NCI-H345 (cell line): ENCODE measurements around the gene GDPD4.

ENCODE experiments used
- DNase-seq: peaks from one replicate; lab custom pipeline; 2025; lab: John Stamatoyannopoulos, UW

The GDPD4 gene

DNA sequence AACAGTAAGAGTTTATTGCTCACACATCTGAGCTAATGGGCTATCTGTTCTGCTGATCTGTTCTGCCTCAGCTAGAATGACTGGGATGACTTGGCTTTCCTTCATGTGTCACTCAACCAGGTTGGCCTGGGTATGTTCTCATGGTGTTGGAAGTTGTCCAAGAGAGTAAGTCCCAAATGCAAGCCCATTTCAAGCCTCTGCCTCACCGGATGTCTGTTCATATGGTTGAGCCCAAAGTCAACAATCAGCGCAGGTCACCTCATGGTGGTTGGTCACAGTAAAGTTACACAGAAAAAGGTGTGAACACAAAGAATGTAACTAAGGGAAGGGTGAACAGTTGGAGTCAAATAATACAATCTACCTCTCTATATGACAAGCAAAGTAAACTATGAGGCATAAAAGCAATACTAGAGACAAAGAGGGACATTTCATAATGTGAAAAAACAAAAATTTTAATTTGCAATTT lies 1.9 kb downstream of the GDPD4 start:
- DNase-seq, result peak; percentile 77

DNA sequence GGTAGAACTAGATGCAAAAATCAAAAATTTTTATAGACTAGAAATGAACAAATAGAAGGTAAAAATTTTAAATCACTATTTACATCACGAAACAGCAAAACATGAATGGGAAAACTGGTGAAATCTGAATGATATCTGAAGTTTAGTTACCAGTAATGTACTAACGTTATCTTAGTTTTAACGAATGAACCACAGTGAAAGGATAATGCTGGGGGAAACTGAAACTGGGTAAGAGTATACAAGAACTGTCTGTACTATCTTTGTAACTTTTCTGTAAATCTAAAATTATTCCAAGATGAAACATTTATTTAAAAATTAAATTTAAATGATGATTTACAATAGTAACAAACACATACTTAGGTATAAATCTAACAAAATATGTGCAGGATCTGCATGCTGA lies 7.4 kb downstream of the GDPD4 start:
- DNase-seq, result no peak

DNA sequence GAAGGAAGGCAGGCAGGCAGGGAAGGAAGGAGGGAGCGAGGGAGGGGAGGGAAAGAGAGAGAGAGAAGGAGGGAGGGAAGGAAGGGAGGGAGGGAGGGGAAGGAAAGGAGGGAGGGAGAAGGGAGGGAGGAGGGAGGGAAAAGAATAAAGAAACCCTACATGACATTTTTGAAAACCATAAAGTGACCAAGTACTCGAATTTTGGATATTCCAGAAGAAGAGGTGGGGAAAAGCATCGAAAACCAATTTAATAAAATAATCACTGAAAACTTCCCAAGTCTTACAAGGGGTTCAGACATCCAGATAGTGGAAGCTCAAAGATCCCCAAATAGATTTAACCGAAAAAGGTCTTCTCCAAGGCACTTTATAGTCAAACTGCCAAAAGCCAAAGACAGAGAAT lies 11.7 kb downstream of the GDPD4 start:
- DNase-seq, result no peak

DNA sequence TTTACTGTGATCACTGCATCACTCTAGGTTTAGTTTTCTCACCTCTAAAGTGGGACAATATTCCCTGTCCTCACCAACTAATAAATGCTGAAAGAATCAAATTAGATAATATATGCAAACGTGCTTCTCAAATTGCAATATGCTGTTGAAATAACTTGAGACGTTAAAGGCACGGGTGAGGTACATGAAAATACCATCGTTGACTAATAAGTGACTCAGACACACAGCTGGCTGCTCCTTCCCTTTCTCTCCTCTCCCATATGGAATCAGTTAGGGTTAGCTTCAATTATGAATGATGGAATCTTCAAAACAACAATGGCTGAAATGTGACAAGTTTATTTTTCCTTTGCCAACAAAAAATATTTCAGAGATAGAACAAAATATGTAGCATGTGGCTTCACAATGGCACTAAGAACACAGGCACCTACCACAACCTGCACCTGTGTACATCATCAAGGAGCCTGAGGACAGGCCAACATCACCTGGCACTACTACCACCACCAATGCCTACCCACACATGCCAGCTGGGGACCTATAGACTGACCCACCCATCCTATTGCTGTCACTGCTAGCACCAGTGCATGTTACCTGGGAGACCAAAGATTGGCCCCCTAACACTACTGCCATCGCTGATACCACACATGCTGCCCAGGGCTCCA lies 13.7 kb downstream of the GDPD4 start:
- DNase-seq, result no peak

DNA sequence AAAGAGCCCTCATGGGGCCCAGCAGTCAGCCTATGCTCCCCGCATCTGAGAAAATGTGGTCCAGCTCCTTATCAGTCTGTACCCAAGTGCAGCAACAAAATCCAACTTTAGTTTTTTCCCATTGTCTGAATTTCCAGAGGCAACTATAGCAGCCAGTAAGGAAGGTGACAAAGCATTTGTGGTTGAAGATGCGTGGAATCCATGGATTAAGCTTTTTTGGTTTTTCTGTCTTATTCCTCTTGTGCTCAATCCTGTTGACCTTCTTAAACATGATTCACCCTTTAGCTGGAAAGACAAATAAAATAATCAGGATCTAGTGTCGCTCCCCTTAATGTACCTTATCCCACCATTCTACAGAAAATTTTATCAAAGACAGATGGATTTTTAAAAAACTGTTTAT lies 14.3 kb downstream of the GDPD4 start:
- no peak for DNase-seq

DNA sequence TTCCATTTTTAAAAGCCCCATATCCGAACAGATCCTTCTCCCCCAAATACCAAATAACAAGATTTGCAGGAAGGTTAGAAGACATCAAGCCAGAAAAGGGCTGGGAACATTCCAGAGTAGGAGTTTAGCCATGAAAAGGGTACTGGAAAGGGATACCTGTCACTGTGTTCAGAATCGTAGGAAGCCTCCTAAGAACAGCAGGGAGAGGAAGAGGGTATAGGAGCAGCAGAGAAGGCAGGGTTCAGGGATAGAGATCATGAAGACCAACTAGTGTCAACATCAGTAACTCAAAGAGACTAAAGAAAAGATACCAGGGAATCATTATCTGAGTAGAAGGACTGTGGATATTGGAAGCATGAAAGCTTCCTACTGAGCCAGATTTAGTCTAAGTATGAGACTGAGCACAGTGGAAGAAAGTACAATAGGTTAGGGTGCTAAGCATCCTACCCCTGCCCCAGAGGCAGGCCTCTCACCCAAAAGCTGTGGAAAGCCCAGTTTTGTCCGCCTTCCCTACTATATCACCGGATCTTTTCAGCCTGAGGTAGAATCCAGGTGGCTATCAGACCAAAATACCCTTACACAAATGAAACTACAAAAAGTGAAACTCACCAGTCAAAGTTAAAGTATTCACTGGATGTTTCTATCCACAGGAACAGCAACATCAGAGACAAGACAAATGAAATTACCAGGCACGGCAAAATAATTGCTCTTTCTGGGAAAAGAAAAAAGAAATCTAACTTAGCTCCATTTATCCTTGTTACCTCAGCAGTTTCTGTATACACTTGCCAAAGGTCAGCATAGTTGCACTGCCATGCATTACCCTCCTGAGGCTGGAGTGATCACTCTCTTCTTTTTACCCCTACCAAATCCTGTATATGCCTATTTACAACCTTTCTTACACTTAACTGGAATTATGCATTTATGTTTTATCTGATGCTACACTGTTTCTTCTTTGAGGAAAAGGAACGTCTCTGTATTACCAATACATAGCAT lies 16.7 kb downstream of the GDPD4 start:
- DNase-seq, result no peak

DNA sequence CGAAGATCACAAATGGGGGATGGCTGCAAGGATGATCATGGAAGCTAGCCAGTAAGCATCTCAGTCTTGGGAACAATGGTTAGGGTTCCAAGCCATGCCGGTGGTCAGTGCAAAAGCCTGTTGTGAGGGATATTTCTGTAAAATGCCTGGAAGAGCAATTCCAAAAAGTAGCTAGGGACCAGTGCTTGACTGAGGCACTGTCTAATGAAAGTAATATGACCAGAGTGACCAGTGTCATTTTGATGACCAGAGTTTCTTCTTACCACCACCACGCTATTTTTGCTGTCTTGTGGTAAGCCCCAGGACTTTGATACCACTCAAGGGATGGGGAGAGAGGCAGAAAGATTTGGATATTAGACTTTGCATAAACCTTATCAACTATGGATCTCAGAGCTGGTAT lies 18.4 kb downstream of the GDPD4 start:
- no peak for DNase-seq

DNA sequence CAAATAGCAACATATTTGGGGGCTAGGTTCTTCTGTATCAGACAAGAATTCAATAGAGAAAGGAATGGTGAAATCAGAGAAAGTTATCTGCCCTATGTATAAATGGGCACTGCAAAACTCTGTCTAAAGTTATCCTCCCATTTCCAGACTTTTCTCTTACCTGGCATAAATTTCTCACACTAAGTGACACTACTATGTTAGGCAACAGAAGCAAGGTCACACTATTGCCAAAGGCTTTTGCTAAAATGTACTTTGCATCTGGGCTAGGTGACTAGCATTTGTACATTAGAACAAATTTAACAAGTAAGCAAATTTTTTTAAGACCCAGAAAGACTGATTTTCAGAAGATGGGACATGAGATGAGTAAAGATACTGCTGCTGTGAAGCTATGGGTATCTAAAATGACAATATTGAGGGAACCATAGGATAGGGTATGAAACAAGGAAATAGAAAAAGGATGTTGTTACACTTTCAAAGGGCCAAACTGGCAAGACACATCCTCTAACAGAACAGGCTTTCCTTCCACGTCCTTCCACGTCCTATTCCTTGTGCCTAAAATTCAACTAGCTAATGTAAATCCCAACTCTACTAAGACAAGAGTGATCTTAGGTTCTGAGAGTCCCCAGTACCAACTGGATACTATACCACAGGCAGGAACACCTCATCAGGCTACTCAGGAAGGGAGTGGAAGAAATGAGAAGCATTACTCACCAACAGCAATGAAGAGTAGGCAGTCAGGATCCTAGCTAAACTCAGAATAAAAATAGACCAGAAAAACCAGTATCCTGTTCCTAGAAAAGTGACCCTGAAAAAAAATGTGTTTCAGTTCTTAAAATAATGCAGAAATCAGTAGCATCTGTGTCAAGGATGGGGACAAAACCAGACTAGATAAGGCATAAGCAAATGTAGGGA lies 22.6 kb downstream of the GDPD4 start:
- DNase-seq, result no peak

DNA sequence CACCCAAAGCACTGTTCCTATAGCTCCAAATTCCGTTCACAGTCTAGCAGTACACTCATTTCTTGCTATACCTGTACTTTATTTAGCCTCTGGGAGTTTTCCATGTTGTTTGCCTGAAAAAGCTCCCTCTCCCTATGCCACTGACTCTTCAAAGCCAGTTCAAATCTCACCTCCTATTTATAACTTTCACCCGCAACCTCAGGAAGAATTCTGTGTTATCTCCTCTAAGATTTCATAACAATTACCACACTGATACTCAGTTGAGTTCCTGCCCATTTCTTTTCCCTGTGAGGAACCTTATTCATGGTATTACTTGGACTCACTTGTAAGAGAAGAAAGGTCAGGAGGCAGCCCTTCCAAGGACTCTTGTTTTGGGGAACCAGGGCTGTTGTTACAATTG lies 25.2 kb downstream of the GDPD4 start:
- DNase-seq, result no peak

DNA sequence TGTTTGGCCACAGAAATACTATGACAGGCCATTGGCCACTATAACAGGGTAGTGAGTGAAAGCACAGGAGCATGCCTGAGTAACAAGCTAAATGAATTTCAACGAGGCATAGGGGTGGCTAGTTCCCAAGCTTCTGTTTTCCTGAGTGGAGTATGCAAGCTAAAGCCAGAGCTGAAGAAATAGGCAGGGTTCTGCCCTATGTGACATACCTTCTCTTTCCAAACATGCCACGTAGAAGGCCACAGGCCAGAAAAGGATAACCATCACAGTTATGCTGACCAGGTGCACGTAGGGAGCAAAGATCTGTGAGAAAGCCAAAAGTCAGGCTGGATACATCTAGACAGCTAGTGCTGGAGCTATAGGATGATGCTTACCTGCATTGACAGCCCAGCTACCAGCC lies 30.6 kb downstream of the GDPD4 start:
- DNase-seq, result no peak

DNA sequence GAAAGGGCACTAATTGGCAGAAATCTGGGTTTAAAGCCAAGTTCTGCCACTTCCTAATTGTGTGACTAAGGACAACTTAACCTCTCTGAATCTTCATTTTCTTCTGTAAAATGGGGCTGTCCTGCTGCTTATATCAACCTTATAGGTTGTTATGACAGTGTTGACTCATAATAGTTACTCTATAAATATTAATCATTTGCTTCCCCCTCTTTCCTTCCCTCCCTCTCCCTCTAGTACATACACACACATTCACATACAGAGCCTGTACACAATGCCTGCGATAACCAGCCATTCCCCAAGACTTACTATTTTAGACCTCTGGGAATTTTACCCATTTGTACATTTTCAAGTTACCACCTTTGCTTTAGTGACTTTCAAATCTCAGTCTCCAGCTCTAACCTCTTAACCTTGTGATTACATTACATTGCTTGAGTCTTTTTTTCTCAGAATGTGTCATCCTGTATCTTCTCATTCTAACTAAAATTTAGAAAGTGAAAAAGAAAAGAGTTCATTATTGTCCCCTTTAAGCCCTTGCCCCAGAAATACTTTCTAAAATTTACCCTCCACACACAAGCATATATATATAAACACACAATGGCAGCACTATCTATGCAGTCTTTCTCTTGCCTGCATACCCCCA lies 31.9 kb downstream of the GDPD4 start:
- DNase-seq, result no peak

DNA sequence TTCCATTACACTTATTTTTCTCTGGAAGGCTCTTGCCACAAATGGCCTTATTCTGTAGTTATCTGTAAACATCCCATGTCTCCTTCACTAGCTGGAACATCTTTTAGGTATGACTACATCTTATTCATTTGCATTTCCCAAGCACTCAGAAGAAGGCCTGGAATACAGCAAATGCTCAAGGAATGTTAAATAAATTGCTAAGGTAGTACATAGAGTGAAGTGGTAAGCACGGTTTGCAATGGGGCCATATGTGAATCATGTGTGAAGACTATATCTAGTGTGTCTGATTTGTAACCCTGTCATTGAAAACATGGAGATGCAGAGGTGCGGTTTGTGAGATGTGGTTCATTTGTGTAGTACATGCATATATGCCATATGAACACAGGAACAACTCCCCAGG lies 33.5 kb downstream of the GDPD4 start:
- no peak for DNase-seq

DNA sequence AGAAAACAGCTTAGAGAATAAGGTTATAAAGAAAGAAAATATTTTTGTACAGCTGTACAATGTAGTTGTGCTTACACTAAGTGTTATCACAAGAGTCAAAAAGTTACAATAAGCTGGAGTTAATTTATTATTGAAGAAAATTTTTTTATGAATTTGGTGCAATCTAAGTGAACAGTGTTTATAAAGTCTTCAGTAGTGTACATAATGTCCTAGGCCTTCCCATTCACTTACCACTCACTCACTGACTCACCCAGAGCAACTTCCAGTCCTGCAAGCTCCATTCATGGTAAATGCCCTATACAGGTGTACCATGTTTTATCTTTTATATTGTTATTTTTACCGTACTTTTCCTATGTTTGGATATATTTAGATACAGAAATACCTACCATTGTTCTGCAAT lies 34.7 kb downstream of the GDPD4 start:
- no peak for DNase-seq

DNA sequence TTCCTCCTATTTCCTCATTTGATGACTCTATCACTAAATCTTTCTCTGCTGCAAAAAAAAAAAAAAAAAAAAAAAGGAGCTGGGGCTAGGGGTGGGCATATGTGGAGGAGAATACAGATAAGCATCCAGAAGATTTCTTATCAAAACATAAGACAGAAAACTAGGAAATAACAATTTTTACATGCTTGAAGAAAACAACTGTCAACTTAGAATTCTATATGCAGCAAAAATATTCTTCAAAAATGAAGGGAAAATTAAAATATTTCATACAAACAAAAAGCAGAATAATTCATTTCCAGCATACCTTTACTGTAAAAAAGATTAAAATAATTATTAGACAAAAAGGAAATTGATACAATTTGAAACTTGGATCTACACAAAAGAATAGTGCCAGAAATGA lies 38.7 kb downstream of the GDPD4 start:
- DNase-seq, result no peak

DNA sequence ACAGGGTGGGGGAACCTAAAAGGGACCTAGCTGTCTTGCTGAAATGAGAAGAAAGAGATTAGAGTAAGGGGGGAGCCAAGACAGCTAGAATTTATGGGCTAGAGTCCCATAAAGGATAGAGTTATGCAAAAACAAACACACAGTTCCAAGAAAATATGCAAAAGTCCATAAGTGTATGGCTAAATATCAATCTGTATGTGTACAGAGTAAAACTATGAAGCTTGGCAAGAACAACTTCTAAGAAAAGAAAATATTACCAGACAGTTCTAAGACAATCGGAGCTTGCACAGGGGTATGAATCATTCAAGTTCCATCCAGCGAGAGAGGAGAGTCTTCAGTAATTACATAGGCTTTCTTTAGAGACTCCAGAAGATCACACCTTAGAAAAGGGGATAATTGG lies 41.8 kb downstream of the GDPD4 start:
- DNase-seq, result no peak

DNA sequence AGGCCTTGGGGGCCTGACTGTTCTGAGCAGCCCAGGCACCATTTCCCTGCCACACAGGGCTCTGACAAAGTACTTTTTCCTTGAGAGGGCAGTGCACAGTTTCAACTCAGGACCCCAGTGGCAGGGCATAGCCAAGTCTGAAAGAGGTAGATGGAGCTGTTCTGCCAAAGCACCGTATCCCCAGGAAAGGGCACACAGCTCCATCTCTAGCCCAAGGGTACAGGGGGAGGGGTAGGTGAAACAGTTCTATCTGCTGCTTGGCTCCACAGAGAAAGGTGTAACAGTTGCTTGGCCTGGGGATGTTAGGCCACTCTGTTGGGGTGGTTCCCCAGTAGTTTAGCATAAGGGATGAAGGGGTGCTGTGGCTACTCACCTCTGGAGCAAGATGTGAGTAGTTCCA lies 47.8 kb downstream of the GDPD4 start:
- no peak for DNase-seq

DNA sequence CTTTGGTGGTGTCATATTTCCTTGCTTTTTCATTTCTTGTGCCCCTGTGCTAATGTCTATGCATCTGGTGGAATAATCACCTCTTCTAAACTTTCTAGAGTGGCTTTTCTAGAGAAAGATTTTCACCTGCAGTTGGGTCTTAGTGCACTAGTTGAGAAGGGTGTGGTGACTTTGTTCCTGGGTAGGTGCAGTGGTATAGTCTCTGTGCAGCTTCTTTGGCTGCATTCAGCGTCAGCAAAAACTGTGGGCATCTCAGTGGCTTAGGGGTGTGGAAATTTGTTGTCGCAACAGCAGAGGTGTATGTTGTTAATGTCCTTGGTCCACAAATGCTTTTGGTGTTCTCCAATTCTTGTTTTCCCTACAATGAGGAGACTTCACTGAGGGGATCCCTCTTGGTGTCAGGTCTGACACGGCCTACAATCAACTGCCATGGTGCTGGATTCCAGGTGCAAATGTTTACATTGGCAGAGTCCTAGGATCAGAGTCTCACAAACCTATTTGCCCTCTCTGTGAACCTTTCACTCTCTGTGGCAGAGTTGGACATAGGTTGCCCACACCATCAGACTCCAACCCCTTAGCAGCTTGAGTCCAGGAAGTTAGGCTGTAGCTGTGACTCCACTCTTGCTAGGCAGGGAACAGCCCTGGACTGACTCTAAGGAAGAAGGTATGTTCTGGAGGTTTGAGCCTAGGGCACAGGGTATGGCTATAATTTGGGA lies 48.8 kb downstream of the GDPD4 start:
- no peak for DNase-seq

DNA sequence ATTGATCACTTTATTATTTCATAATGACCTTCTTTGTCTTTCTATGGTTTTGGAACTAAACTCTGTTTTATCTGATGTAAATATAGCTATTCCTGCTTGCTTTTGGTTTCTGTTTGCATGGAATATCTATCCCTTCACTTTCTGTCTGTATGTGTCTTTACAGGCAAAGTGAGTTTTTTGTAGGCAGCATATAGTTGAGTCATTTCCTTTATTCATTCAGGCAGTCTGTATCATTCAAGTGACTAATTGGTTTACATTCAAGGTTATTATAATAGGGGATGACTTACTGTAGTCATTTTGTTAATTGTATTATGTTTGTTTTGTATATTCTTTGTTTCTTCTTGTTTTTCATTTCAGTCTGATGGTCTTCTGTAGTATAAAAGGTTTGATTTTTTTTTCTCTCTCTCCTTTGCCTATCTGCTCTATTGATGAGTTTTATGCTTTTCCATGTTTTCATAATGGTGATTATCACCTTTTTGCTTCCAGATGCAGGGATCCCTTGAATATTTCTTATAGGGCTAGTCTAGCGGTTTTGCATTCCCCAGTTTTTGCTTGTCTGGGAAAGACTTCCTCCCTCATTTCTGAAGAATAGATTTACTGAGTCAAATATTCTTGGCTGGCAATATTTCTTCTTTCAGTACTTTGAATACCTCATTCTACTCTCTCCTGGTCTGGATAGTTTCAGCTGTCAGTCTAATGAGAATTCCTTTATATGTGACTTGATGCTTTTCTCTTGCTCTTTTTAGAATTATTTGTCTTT lies 50.4 kb downstream of the GDPD4 start:
- no peak for DNase-seq

DNA sequence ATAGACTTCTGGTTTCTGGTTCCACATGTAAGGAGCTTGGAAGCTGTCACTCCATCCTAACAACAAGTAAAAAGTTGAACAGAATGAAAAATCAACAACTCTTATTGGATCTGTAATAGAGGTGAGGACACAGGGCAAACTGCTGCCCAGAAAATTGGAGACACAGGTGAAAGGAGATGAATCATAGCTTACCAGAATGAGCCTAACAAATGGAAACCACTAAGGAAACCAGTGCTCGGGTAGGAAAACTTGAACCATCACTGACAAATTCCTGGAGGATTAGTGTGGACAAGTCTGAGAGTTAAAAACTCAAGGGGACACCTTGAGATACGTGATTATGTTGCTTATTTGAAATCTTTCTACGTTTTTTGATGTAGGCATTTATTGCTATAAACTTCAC lies 52.1 kb downstream of the GDPD4 start:
- DNase-seq, result no peak

DNA sequence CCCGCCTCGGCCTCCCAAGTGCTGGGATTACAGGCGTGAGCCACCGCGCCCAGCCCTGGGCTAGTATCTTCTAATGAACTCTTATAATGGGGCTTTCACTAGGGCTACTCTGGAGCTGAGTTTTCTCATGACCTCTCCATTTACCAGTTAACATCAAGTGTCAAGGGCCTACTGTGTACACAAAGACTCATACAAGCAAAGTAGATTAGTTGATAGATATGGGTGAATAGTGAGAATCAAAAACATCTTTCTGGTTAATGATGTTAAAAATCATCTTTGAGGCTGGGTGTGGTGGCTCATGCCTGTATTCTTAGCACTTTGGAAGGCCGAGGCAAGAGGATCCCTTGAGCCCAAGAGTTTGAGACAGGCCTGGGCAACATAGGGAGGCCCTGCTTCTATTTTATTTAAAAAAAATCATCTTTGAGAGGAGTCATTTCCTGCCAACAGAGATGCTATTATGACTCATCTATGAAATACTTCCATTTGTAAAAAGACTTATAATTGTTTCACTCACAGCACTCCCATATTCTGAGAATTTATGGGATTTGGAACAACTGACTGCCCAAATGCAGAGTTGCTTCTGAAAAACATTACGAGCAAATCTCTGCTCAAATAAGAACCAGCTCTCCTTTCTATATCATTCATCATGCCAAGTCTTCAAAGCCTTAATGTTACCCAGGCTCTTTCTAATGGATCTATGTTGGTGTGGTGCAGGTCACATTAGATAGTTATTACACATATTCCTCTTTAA lies 57.0 kb downstream of the GDPD4 start:
- no peak for DNase-seq
